ENCODE results near the gene PHACTR3. TPM values are rescaled to one million over a fixed set of nuclear protein-coding genes. Genes with fewer than 3 reads are reported as not detected.
A peak's percentile ranks its signal among the peaks of the same experiment; 100 is the strongest.

The PHACTR3 gene
- total RNA-seq, 1 experiment from 2014 or later, result not detected

DNA sequence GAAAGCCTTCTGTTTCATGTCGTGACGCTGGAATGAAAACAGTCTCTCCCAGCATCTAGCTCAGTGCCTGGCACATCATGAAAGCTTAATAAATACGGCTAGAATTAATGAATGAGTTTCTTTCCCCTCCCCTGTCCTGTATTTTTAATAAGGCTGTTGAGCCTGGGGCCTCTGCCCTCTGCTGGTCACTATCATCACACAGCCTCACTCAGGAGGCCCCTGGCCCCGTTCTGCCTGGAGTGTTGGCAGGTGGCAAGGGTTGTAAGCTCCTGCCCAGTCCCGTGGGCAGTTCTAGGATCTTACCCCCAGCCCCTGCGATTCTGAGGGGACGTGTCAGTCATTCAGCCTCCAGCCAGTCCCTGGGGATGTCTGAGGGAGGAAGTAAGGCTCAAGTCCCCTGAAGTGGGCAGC is 41.4 kb downstream of the PHACTR3 start:
- no peak overlapping the region for H3K27ac ChIP-seq (ENCODE audit: low read depth, low read length)
- TF ChIP-seq EGR1 (IDR thresholded peaks at IDR 0.05; ENCODE audit: low read depth) (no peak), RAD21 (IDR thresholded peaks at IDR 0.05; ENCODE audit: low read depth) (no peak), ZFX (IDR thresholded peaks at IDR 0.05) (no peak), FOSL1 (IDR thresholded peaks at IDR 0.05; ENCODE audit: low read depth) (no peak)
- TF ChIP-seq, protein P1, sequence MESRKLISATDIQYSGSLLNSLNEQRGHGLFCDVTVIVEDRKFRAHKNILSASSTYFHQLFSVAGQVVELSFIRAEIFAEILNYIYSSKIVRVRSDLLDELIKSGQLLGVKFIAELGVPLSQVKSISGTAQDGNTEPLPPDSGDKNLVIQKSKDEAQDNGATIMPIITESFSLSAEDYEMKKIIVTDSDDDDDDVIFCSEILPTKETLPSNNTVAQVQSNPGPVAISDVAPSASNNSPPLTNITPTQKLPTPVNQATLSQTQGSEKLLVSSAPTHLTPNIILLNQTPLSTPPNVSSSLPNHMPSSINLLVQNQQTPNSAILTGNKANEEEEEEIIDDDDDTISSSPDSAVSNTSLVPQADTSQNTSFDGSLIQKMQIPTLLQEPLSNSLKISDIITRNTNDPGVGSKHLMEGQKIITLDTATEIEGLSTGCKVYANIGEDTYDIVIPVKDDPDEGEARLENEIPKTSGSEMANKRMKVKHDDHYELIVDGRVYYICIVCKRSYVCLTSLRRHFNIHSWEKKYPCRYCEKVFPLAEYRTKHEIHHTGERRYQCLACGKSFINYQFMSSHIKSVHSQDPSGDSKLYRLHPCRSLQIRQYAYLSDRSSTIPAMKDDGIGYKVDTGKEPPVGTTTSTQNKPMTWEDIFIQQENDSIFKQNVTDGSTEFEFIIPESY (IDR thresholded peaks at IDR 0.05; ENCODE audit: extremely low read depth, insufficient replicate concordance, low read length), result no peak
- TF ChIP-seq, protein P2, sequence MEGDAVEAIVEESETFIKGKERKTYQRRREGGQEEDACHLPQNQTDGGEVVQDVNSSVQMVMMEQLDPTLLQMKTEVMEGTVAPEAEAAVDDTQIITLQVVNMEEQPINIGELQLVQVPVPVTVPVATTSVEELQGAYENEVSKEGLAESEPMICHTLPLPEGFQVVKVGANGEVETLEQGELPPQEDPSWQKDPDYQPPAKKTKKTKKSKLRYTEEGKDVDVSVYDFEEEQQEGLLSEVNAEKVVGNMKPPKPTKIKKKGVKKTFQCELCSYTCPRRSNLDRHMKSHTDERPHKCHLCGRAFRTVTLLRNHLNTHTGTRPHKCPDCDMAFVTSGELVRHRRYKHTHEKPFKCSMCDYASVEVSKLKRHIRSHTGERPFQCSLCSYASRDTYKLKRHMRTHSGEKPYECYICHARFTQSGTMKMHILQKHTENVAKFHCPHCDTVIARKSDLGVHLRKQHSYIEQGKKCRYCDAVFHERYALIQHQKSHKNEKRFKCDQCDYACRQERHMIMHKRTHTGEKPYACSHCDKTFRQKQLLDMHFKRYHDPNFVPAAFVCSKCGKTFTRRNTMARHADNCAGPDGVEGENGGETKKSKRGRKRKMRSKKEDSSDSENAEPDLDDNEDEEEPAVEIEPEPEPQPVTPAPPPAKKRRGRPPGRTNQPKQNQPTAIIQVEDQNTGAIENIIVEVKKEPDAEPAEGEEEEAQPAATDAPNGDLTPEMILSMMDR (IDR thresholded peaks at IDR 0.05 in 2 of 3, conservative IDR thresholded peaks at IDR 0.05 in 1 of 3; ENCODE audit: borderline replicate concordance in 1 of 3, insufficient read depth in 1 of 3, low read depth in 2 of 3, low read length in 2 of 3), result peak in 2 of 3 experiments; percentile 45 to 52; a peak in 4 of 6 replicates
- no peaks in the 10 kb centered on the region for H3K4me1 ChIP-seq (ENCODE audit: control insufficient read depth in 1 of 2, insufficient read depth in 2 of 2, low read length in 2 of 2)
- RAD21 ChIA-PET (ENCODE audit: low non-redundant PET in 1 of 2, low total read pairs in 2 of 2, uncharacterized antibody in 2 of 2, unreplicated experiment in 2 of 2), result no interaction called here
- H3K27me3 ChIP-seq (ENCODE audit: insufficient read depth, low read length), result peaks cover 22% of the 10 kb centered on the region
- BruUV-seq (replicated peaks), result no TSS peak
- H4K20me1 ChIP-seq (ENCODE audit: insufficient read depth), result no peaks in the 10 kb centered on the region
- no peaks in the 10 kb centered on the region for H3K9me2 ChIP-seq (ENCODE audit: insufficient read depth)
- no peaks in the 10 kb centered on the region for H3K36me3 ChIP-seq (ENCODE audit: control insufficient read depth in 1 of 2, insufficient read depth in 2 of 2, low read length in 2 of 2)
- no peak overlapping the region for H3K4me3 ChIP-seq (replicated peaks in 1 of 2; ENCODE audit: low read depth in 1 of 2, low read length in 2 of 2)
- H3K9ac ChIP-seq (ENCODE audit: low read length), result no peak overlapping the region
- CTCF ChIA-PET, result interaction anchor here (1.1 to 1.2 kb wide), 2 partner anchors 9 to 48 kb away, joined by 3 to 4 read pairs; no protein-coding TSS in a partner anchor
- POLR2A ChIA-PET, result no interaction called here
- no peak overlapping the region for H3K4me2 ChIP-seq (ENCODE audit: low read length)
- ATAC-seq (peak; percentile 82), DNase-seq (ENCODE audit: low read depth, low spot score) (no peak)
- no peaks in the 10 kb centered on the region for H3K9me3 ChIP-seq (ENCODE audit: control insufficient read depth in 1 of 2, insufficient read depth in 1 of 2, low read depth in 1 of 2, low read length in 2 of 2)
- intact Hi-C loops (cut with micrococcal nuclease), result loop anchor here (2.0 kb wide), 1 partner anchor 47 kb away; no protein-coding TSS in a partner anchor
- no peaks in the 10 kb centered on the region for H3K79me2 ChIP-seq (ENCODE audit: insufficient read depth, low read length)
- no peak overlapping the region for H2AFZ ChIP-seq (ENCODE audit: low read depth, low read length, poor library complexity, severe bottlenecking)

Data from HCT116 (cell line).